GM03348 (cell line): Measurements from ENCODE around the gene COLEC11.

Experiments
- DNase-seq: peaks from one replicate; pipeline ENCODE4 v3.0.0; 2012; ENCODE audit warnings: low spot score

COLEC11 gene

GRCh38 chr2:3675687-3676086 lies 80.8 kb downstream of the COLEC11 start:
- DNase-seq, result no peak

GRCh38 chr2:3677436-3677835 lies 82.5 kb downstream of the COLEC11 start:
- no peak for DNase-seq

- no peak for DNase-seq
Measured at GRCh38 chr2:3678212-3678611, 83.3 kb downstream of the COLEC11 start.

GRCh38 chr2:3679180-3679579 lies 84.3 kb downstream of the COLEC11 start:
- no peak for DNase-seq

GRCh38 chr2:3679616-3680393 lies 84.9 kb downstream of the COLEC11 start:
- no peak for DNase-seq

- no peak for DNase-seq
Measured at GRCh38 chr2:3680548-3681345, 85.8 kb downstream of the COLEC11 start.

GRCh38 chr2:3681625-3682024 lies 86.7 kb downstream of the COLEC11 start:
- no peak for DNase-seq

GRCh38 chr2:3682811-3683210 lies 87.9 kb downstream of the COLEC11 start:
- no peak for DNase-seq

- DNase-seq, result no peak
Measured at GRCh38 chr2:3683748-3684454, 89.0 kb downstream of the COLEC11 start.

GRCh38 chr2:3689998-3690748 lies 95.3 kb downstream of the COLEC11 start:
- no peak for DNase-seq

GRCh38 chr2:3692375-3692774 lies 97.5 kb downstream of the COLEC11 start:
- DNase-seq, result no peak
